ENCODE results near the gene TBC1D5. TPM values are rescaled to one million over a fixed set of nuclear protein-coding genes. Genes with fewer than 3 reads are reported as not detected.

Gene TBC1D5
- total and polyA plus RNA-seq, 2 of the 4 experiments (the other 2 are of a cell fraction): 16.4 to 57.0 TPM

- Histone ChIP-seq H3K27me3 (ENCODE audit: control insufficient read depth, insufficient read depth, low read length) (peaks cover 2% of the 10 kb centered on the region; the same call in 1 of the 2 replicates), H4K20me1 (ENCODE audit: insufficient read depth, low read length) (no peaks in the 10 kb centered on the region), H3K27ac (ENCODE audit: insufficient read depth, low read length) (no peak overlapping the region), H2AK5ac (ENCODE audit: low read depth, low read length) (no peak overlapping the region), H2AFZ (replicated peaks; ENCODE audit: low read length, poor library complexity) (no peak overlapping the region), H3K9me3 (ENCODE audit: control insufficient read depth, insufficient read depth, low read length) (no peaks in the 10 kb centered on the region), H3K9me1 (ENCODE audit: insufficient read depth, low read length) (no peaks in the 10 kb centered on the region), H4K5ac (ENCODE audit: low read depth, low read length) (no peak overlapping the region), H3K9ac (ENCODE audit: low read depth, low read length) (no peak overlapping the region), H3K18ac (ENCODE audit: low read depth, low read length) (no peak overlapping the region), H2BK20ac (ENCODE audit: low read depth, low read length) (no peak overlapping the region), H3K4ac (ENCODE audit: low read depth, low read length) (no peak overlapping the region), H3K4me1 (ENCODE audit: control insufficient read depth, insufficient read depth, low read length) (no peaks in the 10 kb centered on the region), H3K4me3 (ENCODE audit: insufficient read depth, low read depth, low read length) (no peak overlapping the region), H2BK5ac (ENCODE audit: low read depth, low read length, poor library complexity, severe bottlenecking) (no peak overlapping the region), H3K23ac (ENCODE audit: low read depth, low read length) (no peak overlapping the region), H4K91ac (ENCODE audit: insufficient read depth, low read depth, low read length) (no peak overlapping the region), H2AK9ac (replicated peaks; ENCODE audit: low read depth, low read length, poor library complexity) (no peak overlapping the region), H3K4me2 (ENCODE audit: low read depth, low read length) (no peak overlapping the region), H4K8ac (ENCODE audit: low read depth in 2 of 2, low read length in 2 of 2) (no peak overlapping the region), H2BK120ac (ENCODE audit: low read depth, low read length) (no peak overlapping the region), H2BK15ac (ENCODE audit: low read depth, low read length) (no peak overlapping the region), H3K56ac (ENCODE audit: extremely low read depth, insufficient read depth, low read length) (no peak overlapping the region), H3K79me1 (ENCODE audit: low read depth in 1 of 2, low read length in 2 of 2) (no peaks in the 10 kb centered on the region), H3K14ac (replicated peaks; ENCODE audit: low read depth, low read length) (no peak overlapping the region), H3K36me3 (ENCODE audit: control insufficient read depth, insufficient read depth, low read length) (no peaks in the 10 kb centered on the region)
- CTCF ChIA-PET: interaction anchor here (0.7 kb wide), 1 partner anchor 894 kb away, joined by 6 read pairs; no protein-coding TSS in a partner anchor
- dilution Hi-C loops (cut with HindIII; ENCODE audit: low sequenced_read_pairs, unreplicated experiment) (no loop called here), intact Hi-C loops (cut with micrococcal nuclease) (no loop called here), in situ Hi-C loops (cut with MboI; ENCODE audit: low sequenced_read_pairs) (no loop called here)
- POLR2A ChIA-PET (ENCODE audit: unreplicated experiment): no interaction called here
- WGBS, 2 experiments (ENCODE audit: extremely low coverage in 2 of 2, insufficient read length in 1 of 2): no CpG with 5 or more reads among the region's 5 CpGs
- no peak for ATAC-seq (ENCODE audit: low read depth)
- no TSS peak for BruUV-seq (replicated peaks)
- no peak for DNase-seq
- TF ChIP-seq RCOR1 (IDR thresholded peaks at IDR 0.05; ENCODE audit: insufficient replicate concordance, low read length) (no peak), BHLHE40 (IDR thresholded peaks at IDR 0.05; ENCODE audit: low read depth, low read length) (no peak), NFE2L2 (IDR thresholded peaks at IDR 0.05; ENCODE audit: low read depth, low read length) (no peak), FOS (IDR thresholded peaks at IDR 0.05; ENCODE audit: low read depth, low read length) (no peak), SMC3 (IDR thresholded peaks at IDR 0.05; ENCODE audit: low read depth, low read length) (no peak), RFX5 (IDR thresholded peaks at IDR 0.05; ENCODE audit: low read depth, low read length) (no peak), MAZ (IDR thresholded peaks at IDR 0.05; ENCODE audit: borderline replicate concordance, low read depth, low read length) (no peak), CTCF (conservative IDR thresholded peaks at IDR 0.05; ENCODE audit: low read depth, low read length) (no peak)
Observed at GRCh38 chr3:17761563-17761962, 19.1 kb upstream of the TBC1D5 start.

Data from IMR-90 (cell line).